ENCODE measurements around the gene C1orf53. TPM values are rescaled to one million over a fixed set of nuclear protein-coding genes. Genes with fewer than 3 reads are reported as not detected.

C1orf53 gene
- total RNA-seq, 4 donors from 2014 or later, result 1.9 to 11.0 (median 5.0) TPM; not detected in 1

GRCh38 chr1:197914510-197914909 lies 12.1 kb downstream of the C1orf53 start:
- peaks cover 0 to 25% of the 10 kb centered on the region in 2 donors for H3K4me1 ChIP-seq
- H3K9me3 ChIP-seq, result no peaks in the 10 kb centered on the region
- H3K4me3 ChIP-seq, result no peak overlapping the region
- DNase-seq, result no peak
- no peak for TF ChIP-seq POLR2A (IDR thresholded peaks at IDR 0.05)
- H3K27ac ChIP-seq, result no peak overlapping the region
- intact Hi-C loops (cut with DNase I; ENCODE audit: low total_unique reads), result no loop called here
- H3K27me3 ChIP-seq, result peaks cover 33 to 87% of the 10 kb centered on the region in 2 donors
- H3K36me3 ChIP-seq, result no peaks in the 10 kb centered on the region

- Histone ChIP-seq H3K4me3 (peak overlapping the region in 1 of 2 donors; percentile 31), H3K4me1 (peaks cover 0 to 25% of the 10 kb centered on the region in 2 donors), H3K36me3 (no peaks in the 10 kb centered on the region), H3K27me3 (peaks cover 33 to 87% of the 10 kb centered on the region in 2 donors), H3K27ac (no peak overlapping the region), H3K9me3 (no peaks in the 10 kb centered on the region)
- TF ChIP-seq POLR2A (IDR thresholded peaks at IDR 0.05) (no peak), CTCF (IDR thresholded peaks at IDR 0.05) (no peak)
- intact Hi-C loops (cut with DNase I; ENCODE audit: low total_unique reads), result no loop called here
- no peak for DNase-seq
Measured at GRCh38 chr1:197915260-197915861, 12.9 kb downstream of the C1orf53 start.

- no peaks in the 10 kb centered on the region for H3K9me3 ChIP-seq
- no peak overlapping the region for H3K27ac ChIP-seq
- intact Hi-C loops (cut with DNase I; ENCODE audit: low total_unique reads), result no loop called here
- no peaks in the 10 kb centered on the region for H3K36me3 ChIP-seq
- peak in 1 of 2 donors; percentile 46 for DNase-seq
- peak overlapping the region in 1 of 2 donors; percentile 31 for H3K4me3 ChIP-seq
- H3K4me1 ChIP-seq, result peaks cover 0 to 19% of the 10 kb centered on the region in 2 donors
- TF ChIP-seq POLR2A (IDR thresholded peaks at IDR 0.05) (no peak), CTCF (IDR thresholded peaks at IDR 0.05) (peak in 2 of 4 experiments; percentile 8 to 20)
- peaks cover 33 to 87% of the 10 kb centered on the region in 2 donors for H3K27me3 ChIP-seq
Measured at GRCh38 chr1:197915862-197916499, 13.6 kb downstream of the C1orf53 start.

- Histone ChIP-seq H3K4me3 (peak overlapping the region in 1 of 2 donors; percentile 36), H3K9me3 (no peaks in the 10 kb centered on the region), H3K27ac (no peak overlapping the region), H3K36me3 (no peaks in the 10 kb centered on the region), H3K27me3 (peaks cover 33 to 87% of the 10 kb centered on the region in 2 donors), H3K4me1 (peaks cover 0 to 14% of the 10 kb centered on the region in 2 donors)
- TF ChIP-seq CTCF (IDR thresholded peaks at IDR 0.05) (no peak), POLR2A (IDR thresholded peaks at IDR 0.05) (no peak)
- intact Hi-C loops (cut with DNase I; ENCODE audit: low total_unique reads), result no loop called here
- DNase-seq, result no peak
Measured at GRCh38 chr1:197916500-197916983, 14.1 kb downstream of the C1orf53 start.

GRCh38 chr1:197917805-197918651 lies 15.6 kb downstream of the C1orf53 start:
- intact Hi-C loops (cut with DNase I; ENCODE audit: low total_unique reads), result no loop called here
- H3K4me1 ChIP-seq, result peaks cover 0 to 4% of the 10 kb centered on the region in 2 donors
- no peaks in the 10 kb centered on the region for H3K36me3 ChIP-seq
- peaks cover 23 to 75% of the 10 kb centered on the region in 2 donors for H3K27me3 ChIP-seq
- TF ChIP-seq POLR2A (IDR thresholded peaks at IDR 0.05) (no peak), CTCF (IDR thresholded peaks at IDR 0.05) (no peak)
- no peak overlapping the region for H3K27ac ChIP-seq
- H3K9me3 ChIP-seq, result no peaks in the 10 kb centered on the region
- H3K4me3 ChIP-seq, result peak overlapping the region in 1 of 2 donors; percentile 36
- no peak for DNase-seq

All from uterus (tissue), 4 donors.